ENCODE results near the gene RUFY1. TPM values are rescaled to one million over a fixed set of nuclear protein-coding genes. Genes with fewer than 3 reads are reported as not detected.
"Not testable (repeated sequence)": the region's sequence is repeated elsewhere in the genome, so short reads cannot be mapped to it uniquely, and the experiment has no call there.

Gene RUFY1
- total and polyA plus RNA-seq, 9 of the 15 experiments (the other 6 are each of a cell fraction or from before 2014, with no cell fraction given), result 5.0 to 41.7 (median 29.6) TPM

- TF ChIP-seq, protein P1, sequence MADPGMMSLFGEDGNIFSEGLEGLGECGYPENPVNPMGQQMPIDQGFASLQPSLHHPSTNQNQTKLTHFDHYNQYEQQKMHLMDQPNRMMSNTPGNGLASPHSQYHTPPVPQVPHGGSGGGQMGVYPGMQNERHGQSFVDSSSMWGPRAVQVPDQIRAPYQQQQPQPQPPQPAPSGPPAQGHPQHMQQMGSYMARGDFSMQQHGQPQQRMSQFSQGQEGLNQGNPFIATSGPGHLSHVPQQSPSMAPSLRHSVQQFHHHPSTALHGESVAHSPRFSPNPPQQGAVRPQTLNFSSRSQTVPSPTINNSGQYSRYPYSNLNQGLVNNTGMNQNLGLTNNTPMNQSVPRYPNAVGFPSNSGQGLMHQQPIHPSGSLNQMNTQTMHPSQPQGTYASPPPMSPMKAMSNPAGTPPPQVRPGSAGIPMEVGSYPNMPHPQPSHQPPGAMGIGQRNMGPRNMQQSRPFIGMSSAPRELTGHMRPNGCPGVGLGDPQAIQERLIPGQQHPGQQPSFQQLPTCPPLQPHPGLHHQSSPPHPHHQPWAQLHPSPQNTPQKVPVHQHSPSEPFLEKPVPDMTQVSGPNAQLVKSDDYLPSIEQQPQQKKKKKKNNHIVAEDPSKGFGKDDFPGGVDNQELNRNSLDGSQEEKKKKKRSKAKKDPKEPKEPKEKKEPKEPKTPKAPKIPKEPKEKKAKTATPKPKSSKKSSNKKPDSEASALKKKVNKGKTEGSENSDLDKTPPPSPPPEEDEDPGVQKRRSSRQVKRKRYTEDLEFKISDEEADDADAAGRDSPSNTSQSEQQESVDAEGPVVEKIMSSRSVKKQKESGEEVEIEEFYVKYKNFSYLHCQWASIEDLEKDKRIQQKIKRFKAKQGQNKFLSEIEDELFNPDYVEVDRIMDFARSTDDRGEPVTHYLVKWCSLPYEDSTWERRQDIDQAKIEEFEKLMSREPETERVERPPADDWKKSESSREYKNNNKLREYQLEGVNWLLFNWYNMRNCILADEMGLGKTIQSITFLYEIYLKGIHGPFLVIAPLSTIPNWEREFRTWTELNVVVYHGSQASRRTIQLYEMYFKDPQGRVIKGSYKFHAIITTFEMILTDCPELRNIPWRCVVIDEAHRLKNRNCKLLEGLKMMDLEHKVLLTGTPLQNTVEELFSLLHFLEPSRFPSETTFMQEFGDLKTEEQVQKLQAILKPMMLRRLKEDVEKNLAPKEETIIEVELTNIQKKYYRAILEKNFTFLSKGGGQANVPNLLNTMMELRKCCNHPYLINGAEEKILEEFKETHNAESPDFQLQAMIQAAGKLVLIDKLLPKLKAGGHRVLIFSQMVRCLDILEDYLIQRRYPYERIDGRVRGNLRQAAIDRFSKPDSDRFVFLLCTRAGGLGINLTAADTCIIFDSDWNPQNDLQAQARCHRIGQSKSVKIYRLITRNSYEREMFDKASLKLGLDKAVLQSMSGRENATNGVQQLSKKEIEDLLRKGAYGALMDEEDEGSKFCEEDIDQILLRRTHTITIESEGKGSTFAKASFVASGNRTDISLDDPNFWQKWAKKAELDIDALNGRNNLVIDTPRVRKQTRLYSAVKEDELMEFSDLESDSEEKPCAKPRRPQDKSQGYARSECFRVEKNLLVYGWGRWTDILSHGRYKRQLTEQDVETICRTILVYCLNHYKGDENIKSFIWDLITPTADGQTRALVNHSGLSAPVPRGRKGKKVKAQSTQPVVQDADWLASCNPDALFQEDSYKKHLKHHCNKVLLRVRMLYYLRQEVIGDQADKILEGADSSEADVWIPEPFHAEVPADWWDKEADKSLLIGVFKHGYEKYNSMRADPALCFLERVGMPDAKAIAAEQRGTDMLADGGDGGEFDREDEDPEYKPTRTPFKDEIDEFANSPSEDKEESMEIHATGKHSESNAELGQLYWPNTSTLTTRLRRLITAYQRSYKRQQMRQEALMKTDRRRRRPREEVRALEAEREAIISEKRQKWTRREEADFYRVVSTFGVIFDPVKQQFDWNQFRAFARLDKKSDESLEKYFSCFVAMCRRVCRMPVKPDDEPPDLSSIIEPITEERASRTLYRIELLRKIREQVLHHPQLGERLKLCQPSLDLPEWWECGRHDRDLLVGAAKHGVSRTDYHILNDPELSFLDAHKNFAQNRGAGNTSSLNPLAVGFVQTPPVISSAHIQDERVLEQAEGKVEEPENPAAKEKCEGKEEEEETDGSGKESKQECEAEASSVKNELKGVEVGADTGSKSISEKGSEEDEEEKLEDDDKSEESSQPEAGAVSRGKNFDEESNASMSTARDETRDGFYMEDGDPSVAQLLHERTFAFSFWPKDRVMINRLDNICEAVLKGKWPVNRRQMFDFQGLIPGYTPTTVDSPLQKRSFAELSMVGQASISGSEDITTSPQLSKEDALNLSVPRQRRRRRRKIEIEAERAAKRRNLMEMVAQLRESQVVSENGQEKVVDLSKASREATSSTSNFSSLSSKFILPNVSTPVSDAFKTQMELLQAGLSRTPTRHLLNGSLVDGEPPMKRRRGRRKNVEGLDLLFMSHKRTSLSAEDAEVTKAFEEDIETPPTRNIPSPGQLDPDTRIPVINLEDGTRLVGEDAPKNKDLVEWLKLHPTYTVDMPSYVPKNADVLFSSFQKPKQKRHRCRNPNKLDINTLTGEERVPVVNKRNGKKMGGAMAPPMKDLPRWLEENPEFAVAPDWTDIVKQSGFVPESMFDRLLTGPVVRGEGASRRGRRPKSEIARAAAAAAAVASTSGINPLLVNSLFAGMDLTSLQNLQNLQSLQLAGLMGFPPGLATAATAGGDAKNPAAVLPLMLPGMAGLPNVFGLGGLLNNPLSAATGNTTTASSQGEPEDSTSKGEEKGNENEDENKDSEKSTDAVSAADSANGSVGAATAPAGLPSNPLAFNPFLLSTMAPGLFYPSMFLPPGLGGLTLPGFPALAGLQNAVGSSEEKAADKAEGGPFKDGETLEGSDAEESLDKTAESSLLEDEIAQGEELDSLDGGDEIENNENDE (IDR thresholded peaks at IDR 0.05; ENCODE audit: low read depth, low read length), result no peak
- TF ChIP-seq MYC (IDR thresholded peaks at IDR 0.05; ENCODE audit: low read depth, low read length) (no peak), MYC (CRISPR knock-in tag; IDR thresholded peaks at IDR 0.05; ENCODE audit: borderline replicate concordance, low read depth) (no peak), ATF3 (IDR thresholded peaks at IDR 0.05) (no peak), ATF3 (CRISPR knock-in tag; conservative IDR thresholded peaks at IDR 0.05) (no peak), TEAD1 (CRISPR knock-in tag; IDR thresholded peaks at IDR 0.05) (no peak), POLR2H (tag; IDR thresholded peaks at IDR 0.05; ENCODE audit: low read depth) (no peak), ZC3H8 (IDR thresholded peaks at IDR 0.05) (no peak), FOXM1 (IDR thresholded peaks at IDR 0.05; ENCODE audit: low read depth) (no peak), FOXM1 (CRISPR knock-in tag; IDR thresholded peaks at IDR 0.05; ENCODE audit: low read depth) (no peak), MCM2 (IDR thresholded peaks at IDR 0.05; ENCODE audit: low read depth) (no peak)
Observed at GRCh38 chr5:179516221-179516620, 34.1 kb upstream of the RUFY1 start (continued).

DNA sequence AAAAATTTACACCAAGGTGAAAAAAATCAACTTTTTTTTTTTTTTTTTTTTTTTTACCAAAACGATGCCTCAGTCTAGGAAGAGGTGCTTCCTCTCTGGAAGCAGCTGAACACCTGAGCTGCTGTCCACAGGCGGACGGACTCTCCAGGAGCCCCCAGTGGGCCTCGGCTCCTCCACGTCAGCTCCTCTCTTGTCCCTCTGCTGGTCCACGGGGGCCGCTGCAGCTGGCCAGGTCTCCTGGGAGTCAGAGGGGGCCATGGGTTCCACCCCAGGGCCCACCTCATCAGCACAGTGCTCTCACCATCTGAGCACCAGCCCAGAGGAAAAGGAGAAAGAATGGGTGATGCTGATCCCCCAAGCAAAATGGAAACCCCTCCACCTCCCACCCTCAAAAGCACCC, 32.6 kb upstream of the RUFY1 start:
- H3K4me1 ChIP-seq (replicated peaks in 1 of 2; ENCODE audit: control insufficient read depth in 2 of 2, insufficient read depth in 2 of 2, low read length in 2 of 2); DNase-seq (ENCODE audit: extremely low read depth in 1 of 4, low spot score in 3 of 4); BruUV-seq (replicated peaks); CTCF ChIA-PET (ENCODE audit: low intra/inter-chr PET ratio); H3K9me3 ChIP-seq (replicated peaks; ENCODE audit: control insufficient read depth, insufficient read depth, low read depth, low read length); H3K36me3 ChIP-seq (ENCODE audit: control insufficient read depth, insufficient read depth, low read length); H3K27me3 ChIP-seq (ENCODE audit: control insufficient read depth in 2 of 2, insufficient read depth in 2 of 2, low read length in 2 of 2); H3K4me2 ChIP-seq (ENCODE audit: insufficient read depth, low read length); intact Hi-C loops (cut with micrococcal nuclease); H3K4me3 ChIP-seq; FAIRE-seq; H3K9me1 ChIP-seq (ENCODE audit: control insufficient read depth, insufficient read depth, low read length); H3K79me2 ChIP-seq (ENCODE audit: control insufficient read depth, insufficient read depth, low read length); H4K20me1 ChIP-seq (replicated peaks; ENCODE audit: control insufficient read depth, insufficient read depth, low read length); H2AFZ ChIP-seq (ENCODE audit: low read depth, low read length); H3K9ac ChIP-seq (ENCODE audit: insufficient read depth in 1 of 2, low read depth in 2 of 2, low read length in 2 of 2); H3K27ac ChIP-seq (ENCODE audit: extremely low read depth, low read depth, low read length); POLR2A ChIA-PET: not testable (repeated sequence)
- ATAC-seq, result peak; percentile 60; the same call in 2 of the 3 replicates
- in situ Hi-C loops (cut with MboI), result loop anchor here (5.0 kb wide), 1 partner anchor 1570 kb away; no protein-coding TSS in a partner anchor
- WGBS (ENCODE audit: insufficient coverage, low coverage, missing lambda C conversion rate), result no CpG with 5 or more reads among the region's 7 CpGs
